ENCODE data around the gene ULK4. TPM values are rescaled to one million over a fixed set of nuclear protein-coding genes. Genes with fewer than 3 reads are reported as not detected.

Gene ULK4
- total RNA-seq, 1 experiment from 2014 or later = 14.3 TPM

GRCh38 chr3:41436983-41437382 is 524.9 kb downstream of the ULK4 start:
- intact Hi-C loops (cut with micrococcal nuclease; ENCODE audit: unreplicated experiment) (no loop called here), in situ Hi-C loops (cut with HindIII; ENCODE audit: low pct_unique_long_range_greater_than_20kb, low sequenced_read_pairs) (no loop called here)
- H3K9me3 ChIP-seq (ENCODE audit: control insufficient read depth, insufficient read depth, low read depth, low read length) = no peaks in the 10 kb centered on the region
- ATAC-seq (no peak), DNase-seq (ENCODE audit: low read depth, low spot score) (no peak)
- TF ChIP-seq CTCF (IDR thresholded peaks at IDR 0.05) = no peak
- no peak for TF ChIP-seq REST (IDR thresholded peaks at IDR 0.05; ENCODE audit: insufficient read depth in 1 of 2, low read depth in 2 of 2, low read length in 1 of 2)
- TF ChIP-seq TCF7L2 (IDR thresholded peaks at IDR 0.05; ENCODE audit: low read depth, low read length) = no peak
- TF ChIP-seq SIN3A (IDR thresholded peaks at IDR 0.05; ENCODE audit: borderline replicate concordance, insufficient read depth, low read depth, low read length) = no peak
- TF ChIP-seq POLR2AphosphoS5 (IDR thresholded peaks at IDR 0.05; ENCODE audit: low read depth, low read length) = no peak
- H3K4me1 ChIP-seq (ENCODE audit: control insufficient read depth, insufficient read depth, low read length) = no peaks in the 10 kb centered on the region
- H3K36me3 ChIP-seq (ENCODE audit: control insufficient read depth, insufficient read depth, low read length) = no peaks in the 10 kb centered on the region
- no peaks in the 10 kb centered on the region for H3K27me3 ChIP-seq (ENCODE audit: control insufficient read depth, insufficient read depth, low read length)
- CTCF ChIA-PET = no interaction called here
- no peak overlapping the region for H3K4me3 ChIP-seq (ENCODE audit: low read depth in 2 of 2, low read length in 2 of 2)
- H3K27ac ChIP-seq (ENCODE audit: low read length) = no peak overlapping the region
- no TSS peak for BruUV-seq (replicated peaks)
- POLR2A ChIA-PET = interaction anchor here (0.6 kb wide), 1 partner anchor 221 kb away, joined by 3 read pairs; no protein-coding TSS in a partner anchor

GRCh38 chr3:41434781-41435180 is 527.1 kb downstream of the ULK4 start:
- DNase-seq (ENCODE audit: low read depth, low spot score) (no peak), ATAC-seq (no peak)
- POLR2A ChIA-PET = no interaction called here
- Histone ChIP-seq H3K4me1 (ENCODE audit: control insufficient read depth, insufficient read depth, low read length) (no peaks in the 10 kb centered on the region), H3K9me3 (ENCODE audit: control insufficient read depth, insufficient read depth, low read depth, low read length) (no peaks in the 10 kb centered on the region), H3K27ac (ENCODE audit: low read length) (no peak overlapping the region), H3K36me3 (ENCODE audit: control insufficient read depth, insufficient read depth, low read length) (no peaks in the 10 kb centered on the region), H3K4me3 (ENCODE audit: low read depth in 2 of 2, low read length in 2 of 2) (no peak overlapping the region), H3K27me3 (ENCODE audit: control insufficient read depth, insufficient read depth, low read length) (no peaks in the 10 kb centered on the region)
- BruUV-seq (replicated peaks) = no TSS peak
- CTCF ChIA-PET = no interaction called here
- in situ Hi-C loops (cut with HindIII; ENCODE audit: low pct_unique_long_range_greater_than_20kb, low sequenced_read_pairs) = no loop called here
- TF ChIP-seq SIN3A (IDR thresholded peaks at IDR 0.05; ENCODE audit: borderline replicate concordance, insufficient read depth, low read depth, low read length) = no peak
- intact Hi-C loops (cut with micrococcal nuclease; ENCODE audit: unreplicated experiment) = no loop called here

- Histone ChIP-seq H3K9me3 (ENCODE audit: control insufficient read depth, insufficient read depth, low read depth, low read length) (no peaks in the 10 kb centered on the region), H3K36me3 (ENCODE audit: control insufficient read depth, insufficient read depth, low read length) (no peaks in the 10 kb centered on the region), H3K27me3 (ENCODE audit: control insufficient read depth, insufficient read depth, low read length) (no peaks in the 10 kb centered on the region), H3K4me3 (ENCODE audit: low read depth in 2 of 2, low read length in 2 of 2) (no peak overlapping the region), H3K4me1 (ENCODE audit: control insufficient read depth, insufficient read depth, low read length) (no peaks in the 10 kb centered on the region), H3K27ac (ENCODE audit: low read length) (no peak overlapping the region)
- intact Hi-C loops (cut with micrococcal nuclease; ENCODE audit: unreplicated experiment) (no loop called here), in situ Hi-C loops (cut with HindIII; ENCODE audit: low pct_unique_long_range_greater_than_20kb, low sequenced_read_pairs) (no loop called here)
- ATAC-seq (no peak), DNase-seq (ENCODE audit: low read depth, low spot score) (no peak)
- CTCF ChIA-PET = no interaction called here
- no TSS peak for BruUV-seq (replicated peaks)
- POLR2A ChIA-PET = no interaction called here
- TF ChIP-seq SIN3A (IDR thresholded peaks at IDR 0.05; ENCODE audit: borderline replicate concordance, insufficient read depth, low read depth, low read length) = no peak
- TF ChIP-seq POLR2AphosphoS5 (IDR thresholded peaks at IDR 0.05; ENCODE audit: low read depth, low read length) = no peak
- TF ChIP-seq TCF7L2 (IDR thresholded peaks at IDR 0.05; ENCODE audit: low read depth, low read length) = no peak
- TF ChIP-seq CTCF (IDR thresholded peaks at IDR 0.05) = no peak
- TF ChIP-seq REST (IDR thresholded peaks at IDR 0.05; ENCODE audit: insufficient read depth in 1 of 2, low read depth in 2 of 2, low read length in 1 of 2) = no peak
Observed at GRCh38 chr3:41431386-41431785, 530.5 kb downstream of the ULK4 start.
